ENCODE results near the gene CATSPER4. TPM values are rescaled to one million over a fixed set of nuclear protein-coding genes. Genes with fewer than 3 reads are reported as not detected.

The CATSPER4 gene
- total and polyA plus RNA-seq, 2 of the 13 experiments (the other 11 are each of a cell fraction or from before 2014, with no cell fraction given), result not detected

DNA sequence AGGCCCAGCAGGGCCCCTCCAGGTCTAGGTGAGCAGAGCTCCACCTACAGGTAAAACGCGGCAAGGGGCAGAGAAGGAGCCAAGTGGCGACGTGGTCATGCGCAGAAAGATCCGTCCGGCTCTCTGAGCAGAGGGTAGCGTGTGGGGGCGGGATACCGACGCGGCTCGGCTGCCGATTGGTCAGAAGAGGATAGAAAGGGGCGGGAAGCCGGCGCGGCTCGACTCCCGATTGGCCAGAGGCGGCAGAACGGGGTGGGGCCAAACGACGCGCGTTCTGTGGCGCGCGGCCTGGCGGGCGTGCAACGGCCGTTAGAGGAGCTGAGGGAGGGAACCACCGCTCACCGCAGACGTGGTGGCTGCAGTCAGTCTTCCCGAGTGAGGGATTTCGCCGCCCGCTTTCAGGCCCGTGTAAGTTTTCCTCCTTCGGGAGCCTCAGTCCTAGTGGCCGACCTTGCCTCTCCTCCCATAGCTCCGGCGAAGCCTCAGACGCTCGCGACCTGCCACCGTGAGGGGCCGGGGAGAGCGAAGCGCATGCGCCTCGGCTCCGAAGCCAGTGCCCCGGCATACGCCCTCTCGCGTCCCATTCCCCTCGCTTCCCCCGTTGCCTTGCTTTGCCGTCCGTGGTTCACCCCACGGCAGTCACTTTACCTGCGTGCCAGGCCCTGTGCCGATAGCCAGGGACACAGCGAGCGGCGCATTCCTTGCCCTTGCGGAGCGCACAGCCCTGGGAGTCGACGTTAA is 43.7 kb downstream of the CATSPER4 start, which contains the start of gene CEP85 (continued):
- peak; percentile 90 for TF ChIP-seq THAP9 (CRISPR knock-in tag; IDR thresholded peaks at IDR 0.05; ENCODE audit: borderline replicate concordance)
- TF ChIP-seq ZNF446 (CRISPR knock-in tag; IDR thresholded peaks at IDR 0.05), result 0 out of 2 replicates have a peak, but pooled peaks have one; percentile 16
- TF ChIP-seq FOXC1 (CRISPR knock-in tag; IDR thresholded peaks at IDR 0.05; ENCODE audit: borderline replicate concordance), result peak; percentile 72; the same call in 1 of the 2 replicates
- peak; percentile 22 for TF ChIP-seq ZNF83 (CRISPR knock-in tag; IDR thresholded peaks at IDR 0.05; ENCODE audit: borderline replicate concordance)
- TF ChIP-seq STAG1 (CRISPR knock-in tag; IDR thresholded peaks at IDR 0.05), result peak; percentile 70; the same call in 1 of the 2 replicates
- 0 out of 2 replicates have a peak, but pooled peaks have one; percentile 63 for TF ChIP-seq TMF1 (CRISPR knock-in tag; IDR thresholded peaks at IDR 0.05; ENCODE audit: low read depth)
- no peak for TF ChIP-seq TSC22D2 (CRISPR knock-in tag; IDR thresholded peaks at IDR 0.05; ENCODE audit: borderline replicate concordance)
- no peak for TF ChIP-seq XBP1 (CRISPR knock-in tag; IDR thresholded peaks at IDR 0.05)
- TF ChIP-seq JUNB (CRISPR knock-in tag; IDR thresholded peaks at IDR 0.05; ENCODE audit: borderline replicate concordance), result no peak
- no peak for TF ChIP-seq THYN1 (CRISPR knock-in tag; IDR thresholded peaks at IDR 0.05; ENCODE audit: borderline replicate concordance, low read depth)
- 0 out of 2 replicates have a peak, but pooled peaks have one; percentile 19 for TF ChIP-seq KLF6 (CRISPR knock-in tag; IDR thresholded peaks at IDR 0.05)
- peak; percentile 78 for TF ChIP-seq ATF7-NPFF (CRISPR knock-in tag; IDR thresholded peaks at IDR 0.05; ENCODE audit: low read depth)
- TF ChIP-seq SIN3A (IDR thresholded peaks at IDR 0.05; ENCODE audit: borderline replicate concordance, low read depth, low read length), result peak; percentile 66; the same call in 1 of the 2 replicates
- TF ChIP-seq ELF3 (CRISPR knock-in tag; IDR thresholded peaks at IDR 0.05), result peak; percentile 26; the same call in 1 of the 2 replicates
- TF ChIP-seq ZNF674 (CRISPR knock-in tag; IDR thresholded peaks at IDR 0.05; ENCODE audit: low read depth), result no peak
- peak; percentile 77; the same call in 1 of the 2 replicates for TF ChIP-seq ZNF879 (CRISPR knock-in tag; IDR thresholded peaks at IDR 0.05)
- TF ChIP-seq, protein P1, sequence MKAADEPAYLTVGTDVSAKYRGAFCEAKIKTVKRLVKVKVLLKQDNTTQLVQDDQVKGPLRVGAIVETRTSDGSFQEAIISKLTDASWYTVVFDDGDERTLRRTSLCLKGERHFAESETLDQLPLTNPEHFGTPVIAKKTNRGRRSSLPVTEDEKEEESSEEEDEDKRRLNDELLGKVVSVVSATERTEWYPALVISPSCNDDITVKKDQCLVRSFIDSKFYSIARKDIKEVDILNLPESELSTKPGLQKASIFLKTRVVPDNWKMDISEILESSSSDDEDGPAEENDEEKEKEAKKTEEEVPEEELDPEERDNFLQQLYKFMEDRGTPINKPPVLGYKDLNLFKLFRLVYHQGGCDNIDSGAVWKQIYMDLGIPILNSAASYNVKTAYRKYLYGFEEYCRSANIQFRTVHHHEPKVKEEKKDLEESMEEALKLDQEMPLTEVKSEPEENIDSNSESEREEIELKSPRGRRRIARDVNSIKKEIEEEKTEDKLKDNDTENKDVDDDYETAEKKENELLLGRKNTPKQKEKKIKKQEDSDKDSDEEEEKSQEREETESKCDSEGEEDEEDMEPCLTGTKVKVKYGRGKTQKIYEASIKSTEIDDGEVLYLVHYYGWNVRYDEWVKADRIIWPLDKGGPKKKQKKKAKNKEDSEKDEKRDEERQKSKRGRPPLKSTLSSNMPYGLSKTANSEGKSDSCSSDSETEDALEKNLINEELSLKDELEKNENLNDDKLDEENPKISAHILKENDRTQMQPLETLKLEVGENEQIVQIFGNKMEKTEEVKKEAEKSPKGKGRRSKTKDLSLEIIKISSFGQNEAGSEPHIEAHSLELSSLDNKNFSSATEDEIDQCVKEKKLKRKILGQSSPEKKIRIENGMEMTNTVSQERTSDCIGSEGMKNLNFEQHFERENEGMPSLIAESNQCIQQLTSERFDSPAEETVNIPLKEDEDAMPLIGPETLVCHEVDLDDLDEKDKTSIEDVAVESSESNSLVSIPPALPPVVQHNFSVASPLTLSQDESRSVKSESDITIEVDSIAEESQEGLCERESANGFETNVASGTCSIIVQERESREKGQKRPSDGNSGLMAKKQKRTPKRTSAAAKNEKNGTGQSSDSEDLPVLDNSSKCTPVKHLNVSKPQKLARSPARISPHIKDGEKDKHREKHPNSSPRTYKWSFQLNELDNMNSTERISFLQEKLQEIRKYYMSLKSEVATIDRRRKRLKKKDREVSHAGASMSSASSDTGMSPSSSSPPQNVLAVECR (CRISPR knock-in tag; IDR thresholded peaks at IDR 0.05; ENCODE audit: borderline replicate concordance), result peak; percentile 91
- peak; percentile 94 for TF ChIP-seq ZNF724P (CRISPR knock-in tag; IDR thresholded peaks at IDR 0.05; ENCODE audit: borderline replicate concordance)
- peak; percentile 67 for TF ChIP-seq ZNF431 (CRISPR knock-in tag; IDR thresholded peaks at IDR 0.05; ENCODE audit: borderline replicate concordance, low read depth)
- TF ChIP-seq ZNF777 (CRISPR knock-in tag; IDR thresholded peaks at IDR 0.05), result peak; percentile 88
- TF ChIP-seq ZNF740 (CRISPR knock-in tag; IDR thresholded peaks at IDR 0.05), result no peak
